ENCODE measurements around the gene CTU2.

Gene CTU2

DNA sequence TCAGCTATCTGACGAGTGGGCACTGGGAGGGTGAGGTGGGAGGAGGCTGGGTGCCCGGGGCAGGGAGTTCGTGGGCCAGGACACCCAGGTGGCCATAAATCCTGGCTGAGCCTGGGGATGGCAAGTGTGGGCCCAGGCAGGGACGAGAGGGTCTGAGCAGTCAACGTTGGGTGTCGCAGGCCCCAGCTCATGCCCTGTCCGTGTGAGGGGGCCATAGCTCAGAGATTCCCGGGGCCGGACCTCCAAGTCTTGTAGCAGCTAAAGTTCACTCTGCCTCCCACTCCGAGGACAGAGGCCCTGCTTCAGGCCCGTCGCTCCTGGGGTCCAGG is 34.4 kb downstream of the CTU2 start:
- TF ChIP-seq GATA2 (IDR thresholded peaks at IDR 0.05; ENCODE audit: low read depth, low read length) (no peak), GATA3 (IDR thresholded peaks at IDR 0.05; ENCODE audit: low read depth, low read length) (no peak)

DNA sequence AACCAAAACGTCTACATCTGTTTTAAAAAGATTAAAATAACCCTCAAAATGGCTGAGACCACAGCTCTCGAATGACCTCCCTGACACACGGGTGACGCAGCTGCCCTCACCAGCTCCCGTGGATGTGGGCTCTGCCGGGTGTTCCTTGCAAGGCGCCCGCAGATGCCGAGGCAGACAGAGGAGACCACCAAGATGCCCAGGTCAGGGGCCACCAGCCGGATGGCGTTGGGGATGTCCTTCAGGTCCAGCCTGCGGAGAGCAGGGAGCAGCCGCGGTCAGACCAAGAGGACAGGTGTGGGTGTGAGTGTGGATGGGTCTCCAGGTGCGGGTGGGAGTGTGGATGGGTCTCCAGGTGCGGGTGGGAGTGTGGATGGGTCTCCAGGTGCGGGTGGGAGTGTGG is 35.1 kb downstream of the CTU2 start:
- TF ChIP-seq GATA2 (IDR thresholded peaks at IDR 0.05; ENCODE audit: low read depth, low read length) (no peak), GATA3 (IDR thresholded peaks at IDR 0.05; ENCODE audit: low read depth, low read length) (no peak)

DNA sequence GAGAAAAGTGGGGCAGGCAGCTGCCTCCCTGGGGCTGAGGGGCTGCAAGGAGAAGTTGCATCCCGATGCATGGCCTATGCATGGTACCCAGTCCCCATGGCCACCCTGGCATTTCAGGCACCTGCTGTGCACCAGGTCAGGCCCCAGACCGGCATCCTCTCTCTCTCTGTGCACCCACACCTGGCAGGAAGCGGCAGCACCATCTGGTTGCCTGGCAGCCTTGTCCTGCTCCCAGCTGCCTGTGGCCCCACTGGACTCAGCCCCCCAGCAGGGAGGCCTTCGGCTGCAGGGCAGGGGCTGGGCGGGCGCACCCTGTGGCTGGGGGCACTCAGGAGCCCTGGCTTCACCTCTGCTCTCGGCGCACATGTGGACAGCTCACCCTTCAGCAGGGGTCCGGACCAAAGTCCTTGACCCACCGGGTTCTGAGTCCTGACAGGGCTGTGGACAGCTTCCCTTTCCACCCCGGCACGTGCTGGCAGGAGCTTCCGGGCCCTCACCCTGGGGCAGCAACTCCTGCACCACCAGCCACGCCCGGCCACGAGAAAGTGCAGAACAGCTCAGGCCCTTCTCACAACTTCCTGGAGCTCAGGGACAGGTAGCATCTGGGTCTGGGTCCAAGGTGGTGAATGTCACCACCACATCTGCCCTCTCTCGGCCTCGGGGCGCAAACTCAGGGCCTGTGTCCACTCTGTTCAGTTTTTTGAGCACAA is 36.7 kb downstream of the CTU2 start:
- TF ChIP-seq GATA2 (IDR thresholded peaks at IDR 0.05; ENCODE audit: low read depth, low read length) (no peak), GATA3 (IDR thresholded peaks at IDR 0.05; ENCODE audit: low read depth, low read length) (no peak)

DNA sequence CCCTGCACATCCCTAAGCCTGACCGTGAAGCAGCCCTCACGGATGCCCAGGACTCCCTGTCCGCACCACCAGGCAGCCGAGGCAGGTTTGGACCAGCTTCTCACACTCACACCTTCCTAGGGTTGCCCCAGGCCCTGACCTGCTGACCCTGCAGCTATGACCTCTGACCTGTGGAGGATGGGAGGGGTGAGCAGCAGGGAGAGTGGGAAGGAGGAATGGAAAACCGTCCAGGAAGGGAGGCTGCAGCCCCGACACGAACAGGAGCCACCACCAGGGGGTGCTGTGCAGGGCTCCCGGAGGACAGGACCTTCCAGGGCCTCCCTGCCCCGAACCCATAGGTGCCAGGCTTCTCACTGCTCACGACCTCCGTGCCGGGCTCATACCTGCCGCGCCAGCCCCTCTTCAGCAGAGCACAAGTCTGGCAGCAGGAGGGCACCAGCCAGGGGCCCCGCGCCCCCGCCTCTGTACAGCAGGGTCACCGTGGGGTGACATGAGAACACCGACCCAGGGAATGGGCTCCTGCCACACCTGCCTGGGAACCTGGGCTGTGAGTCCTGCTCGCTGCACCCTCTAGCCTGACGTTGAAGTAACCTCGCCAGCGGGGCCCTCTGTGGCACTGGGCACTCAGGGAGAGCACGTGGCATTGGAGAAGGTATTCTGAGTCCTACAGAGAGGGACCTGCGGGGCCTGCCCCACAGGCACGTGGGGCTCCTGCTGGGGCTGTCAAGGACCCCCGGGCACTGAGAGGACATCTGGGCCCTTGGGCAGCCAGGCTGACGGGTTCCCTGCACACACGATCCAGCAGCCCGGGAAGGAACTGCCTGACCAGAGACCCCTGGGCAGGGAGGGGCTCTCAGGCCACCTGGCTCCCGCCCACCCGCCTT is 37.6 kb downstream of the CTU2 start:
- no peak for TF ChIP-seq GATA3 (IDR thresholded peaks at IDR 0.05; ENCODE audit: low read depth, low read length)
- TF ChIP-seq GATA2 (IDR thresholded peaks at IDR 0.05; ENCODE audit: low read depth, low read length), result no peak

DNA sequence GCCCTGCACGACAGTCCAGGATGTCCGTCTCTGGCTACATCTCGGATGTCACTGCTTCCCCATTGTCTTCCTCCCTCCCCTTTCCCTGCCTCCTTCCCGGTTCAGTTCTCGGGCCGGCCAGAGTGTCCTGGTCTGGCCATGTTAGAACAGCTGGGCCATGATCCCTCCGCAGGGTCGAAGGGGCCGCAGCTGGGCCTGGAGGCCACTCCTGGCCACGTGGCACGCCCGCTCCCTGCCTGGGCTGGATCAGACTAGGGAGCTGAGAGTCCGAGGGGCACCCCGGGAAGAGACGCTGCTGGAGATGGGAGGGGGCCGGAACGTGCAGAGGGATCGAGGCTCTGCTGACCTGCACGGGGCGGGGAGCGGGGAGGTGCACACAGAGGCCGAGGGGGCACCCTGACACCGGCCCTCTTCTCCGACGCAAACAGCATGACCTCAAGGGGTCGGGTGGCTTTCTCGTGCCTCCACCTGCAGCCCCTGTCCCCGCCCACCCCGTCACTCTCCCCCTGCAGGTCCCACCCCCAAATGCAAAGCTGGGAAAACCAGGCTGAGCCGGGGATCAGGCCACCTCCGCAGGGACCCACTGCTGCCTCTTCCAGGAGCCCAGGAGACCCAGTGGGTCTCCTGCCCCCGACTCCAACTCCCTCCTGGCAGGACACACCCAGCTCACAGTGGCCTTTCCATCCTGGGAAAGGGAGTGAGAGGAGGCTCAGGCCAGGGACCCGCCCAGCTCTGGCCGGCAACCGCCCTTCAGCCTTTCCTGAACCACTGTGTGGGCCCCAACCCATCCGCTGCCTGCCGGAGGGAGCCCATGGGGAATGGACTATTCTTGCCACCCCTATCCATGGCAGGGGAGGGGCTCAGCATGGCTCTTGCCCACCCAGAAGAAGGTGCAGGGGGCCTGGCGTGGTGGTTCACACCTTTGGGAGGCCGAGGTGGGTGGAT is 38.5 kb downstream of the CTU2 start:
- TF ChIP-seq GATA2 (IDR thresholded peaks at IDR 0.05; ENCODE audit: low read depth, low read length) (no peak), GATA3 (IDR thresholded peaks at IDR 0.05; ENCODE audit: low read depth, low read length) (no peak)

DNA sequence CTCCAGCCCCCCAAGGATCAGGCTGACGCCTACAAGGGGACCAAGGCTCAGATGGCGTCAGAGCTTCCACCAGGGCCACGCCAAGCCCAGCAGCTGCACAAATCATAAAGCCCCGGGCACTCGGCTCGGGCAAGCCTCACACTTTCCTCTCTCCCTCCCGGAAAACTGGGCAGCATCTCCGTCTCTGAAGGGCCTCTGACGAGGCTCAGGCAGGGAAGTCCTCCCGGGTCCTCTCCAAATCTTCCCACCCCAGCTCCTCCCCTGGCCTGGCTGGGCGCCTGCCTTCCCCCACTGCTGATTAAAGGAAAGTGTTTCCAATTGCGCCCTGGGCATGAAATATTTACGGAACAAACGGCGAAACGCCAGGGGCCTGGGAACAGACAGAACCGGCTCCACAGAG is 40.2 kb downstream of the CTU2 start:
- TF ChIP-seq GATA2 (IDR thresholded peaks at IDR 0.05; ENCODE audit: low read depth, low read length) (no peak), GATA3 (IDR thresholded peaks at IDR 0.05; ENCODE audit: low read depth, low read length) (no peak)

DNA sequence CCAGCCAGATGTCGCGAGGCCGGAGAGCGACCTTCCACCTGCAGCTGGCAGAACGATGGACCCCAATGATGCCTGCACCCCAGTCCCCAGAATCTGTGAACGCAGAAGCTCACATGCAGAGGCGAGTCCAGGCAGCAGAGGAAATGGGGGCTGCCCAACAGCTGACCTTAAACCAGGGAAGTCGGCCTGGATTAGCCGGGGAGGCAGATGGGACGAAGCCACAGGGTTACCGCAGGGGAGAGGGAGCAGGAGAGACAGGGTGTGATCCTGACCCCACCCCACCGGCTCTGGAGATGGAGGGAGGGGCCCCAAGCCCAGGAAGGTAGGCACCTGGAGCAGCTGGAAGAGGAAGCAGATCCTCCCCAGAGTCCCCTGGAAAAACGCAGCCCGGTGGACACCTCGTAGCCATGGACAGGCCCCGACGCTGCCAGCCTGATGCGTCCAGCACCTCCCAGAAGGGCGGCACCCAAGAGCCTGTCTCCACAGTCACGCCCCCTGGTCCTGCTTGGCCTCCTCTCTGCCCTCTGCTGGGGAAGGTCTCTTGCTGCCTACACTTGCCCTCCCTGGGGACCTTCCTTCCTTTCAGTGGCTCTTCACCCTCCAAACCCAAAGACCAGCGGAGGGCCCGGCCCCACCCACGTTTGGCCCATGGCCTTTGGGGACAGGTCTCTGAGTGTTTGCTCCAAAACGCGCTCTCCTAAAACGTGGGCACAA is 41.4 kb downstream of the CTU2 start:
- no peak for TF ChIP-seq GATA2 (IDR thresholded peaks at IDR 0.05; ENCODE audit: low read depth, low read length)
- TF ChIP-seq GATA3 (IDR thresholded peaks at IDR 0.05; ENCODE audit: low read depth, low read length), result no peak

DNA sequence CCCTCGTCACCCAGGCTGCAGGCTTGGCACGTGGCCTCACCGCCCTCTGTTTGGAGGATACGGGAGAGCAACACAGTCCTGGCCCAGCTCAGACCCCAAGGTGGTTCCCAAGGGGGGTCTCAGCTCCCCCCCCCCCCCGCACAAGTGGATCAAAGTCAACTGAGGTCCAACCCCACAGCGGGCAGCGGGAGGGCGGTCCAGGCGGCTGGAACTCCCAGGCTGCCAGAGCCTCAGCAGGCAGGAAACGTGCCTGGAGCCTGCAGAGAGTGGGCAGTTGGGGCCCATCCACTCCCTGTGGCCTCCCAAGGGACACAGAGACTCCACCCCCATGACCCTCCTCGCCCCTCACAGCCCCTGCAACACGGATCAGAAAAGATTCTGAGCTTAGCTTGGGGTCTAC is 42.1 kb downstream of the CTU2 start:
- TF ChIP-seq GATA3 (IDR thresholded peaks at IDR 0.05; ENCODE audit: low read depth, low read length) (no peak), GATA2 (IDR thresholded peaks at IDR 0.05; ENCODE audit: low read depth, low read length) (no peak)

DNA sequence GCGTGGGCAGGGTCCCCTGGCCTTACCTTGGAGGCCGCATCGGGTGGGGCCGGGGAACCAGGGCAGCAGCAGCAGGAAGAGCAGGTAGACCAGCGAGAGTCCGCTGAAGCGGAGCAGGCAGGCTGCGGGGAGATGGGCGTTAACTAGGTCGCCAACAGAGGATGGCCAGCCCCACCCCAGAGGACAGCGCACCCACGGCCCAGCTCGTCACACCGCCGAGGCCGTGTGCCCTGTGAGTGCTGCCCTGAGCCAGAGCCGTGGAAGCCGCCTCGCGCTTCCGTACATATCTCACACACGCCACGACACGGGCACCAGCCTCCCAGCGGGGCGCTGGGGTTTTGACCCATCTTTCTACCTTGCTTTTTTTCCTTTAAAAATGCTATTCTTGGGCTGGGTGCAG is 43.1 kb downstream of the CTU2 start:
- TF ChIP-seq GATA2 (IDR thresholded peaks at IDR 0.05; ENCODE audit: low read depth, low read length), result no peak

DNA sequence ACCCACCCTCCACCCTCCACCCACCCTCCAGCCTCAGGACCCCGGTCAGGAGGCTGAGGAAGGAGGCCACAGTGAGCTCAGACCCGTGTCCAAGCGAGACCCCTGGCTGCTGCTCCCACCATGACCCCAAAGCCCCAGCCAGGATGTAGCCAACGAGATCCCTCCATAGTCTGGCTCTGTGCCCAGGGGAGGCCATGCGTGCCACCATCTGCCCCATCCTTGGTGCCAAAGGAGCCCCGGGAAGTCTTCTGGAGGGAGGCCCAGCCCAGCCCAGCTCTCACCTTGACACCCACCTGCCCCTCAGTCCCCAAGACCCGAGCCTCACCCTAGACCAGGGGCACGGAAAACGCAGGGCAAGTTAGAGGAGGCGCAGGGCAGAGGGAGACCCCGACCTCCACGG is 44.6 kb downstream of the CTU2 start:
- no peak for TF ChIP-seq GATA2 (IDR thresholded peaks at IDR 0.05; ENCODE audit: low read depth, low read length)
- TF ChIP-seq GATA3 (IDR thresholded peaks at IDR 0.05; ENCODE audit: low read depth, low read length), result no peak

DNA sequence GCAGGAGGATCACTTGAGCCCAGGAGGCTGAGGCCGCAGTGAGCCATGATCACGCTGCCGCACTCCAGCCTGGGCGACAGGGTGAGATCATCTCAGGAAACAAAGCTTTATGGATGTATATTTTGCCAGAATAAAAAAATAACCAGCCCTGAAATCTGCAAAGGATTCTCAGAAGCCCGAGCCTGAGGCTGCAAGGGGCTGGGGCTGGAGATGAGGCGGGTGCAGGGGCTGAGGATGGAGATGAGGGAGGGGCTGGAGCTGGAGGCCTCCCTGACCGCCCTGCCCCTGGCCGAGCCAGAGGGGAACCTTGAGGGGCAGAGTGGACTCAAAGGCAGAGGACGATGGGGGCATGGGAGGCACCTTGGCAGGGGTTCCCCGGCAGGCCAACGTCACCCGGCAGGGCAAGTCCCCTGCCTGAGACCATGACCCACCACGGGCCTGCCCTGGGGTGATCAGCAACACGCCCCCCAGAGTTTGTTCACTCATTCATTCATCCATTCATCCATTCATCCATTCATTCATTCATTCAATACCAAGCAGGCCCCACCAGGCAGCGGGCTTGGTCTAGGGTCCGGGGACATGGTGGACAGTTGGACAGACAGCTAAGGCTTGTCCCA is 46.2 kb downstream of the CTU2 start:
- TF ChIP-seq GATA3 (IDR thresholded peaks at IDR 0.05; ENCODE audit: low read depth, low read length), result no peak
- no peak for TF ChIP-seq GATA2 (IDR thresholded peaks at IDR 0.05; ENCODE audit: low read depth, low read length)

DNA sequence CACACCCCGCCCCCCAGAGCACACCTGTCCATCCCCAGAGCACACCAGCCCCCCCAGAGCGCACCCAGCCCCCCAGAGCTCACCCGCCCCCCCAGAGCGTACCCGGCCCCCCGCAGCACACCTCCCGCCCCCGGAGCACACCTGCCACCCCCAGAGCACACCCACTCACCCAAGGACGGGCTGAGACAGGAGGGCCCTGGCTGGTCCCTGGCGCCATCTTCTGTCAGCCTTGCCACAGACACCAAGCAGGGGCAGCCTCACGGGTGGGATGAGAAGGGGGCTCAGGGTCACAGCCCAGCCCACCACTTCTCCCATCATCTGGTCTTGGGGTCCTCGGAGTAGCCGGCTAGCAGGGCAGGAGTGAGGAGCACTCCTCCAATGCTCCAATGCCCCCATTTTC is 46.9 kb downstream of the CTU2 start:
- TF ChIP-seq GATA3 (IDR thresholded peaks at IDR 0.05; ENCODE audit: low read depth, low read length), result no peak
- no peak for TF ChIP-seq GATA2 (IDR thresholded peaks at IDR 0.05; ENCODE audit: low read depth, low read length)

DNA sequence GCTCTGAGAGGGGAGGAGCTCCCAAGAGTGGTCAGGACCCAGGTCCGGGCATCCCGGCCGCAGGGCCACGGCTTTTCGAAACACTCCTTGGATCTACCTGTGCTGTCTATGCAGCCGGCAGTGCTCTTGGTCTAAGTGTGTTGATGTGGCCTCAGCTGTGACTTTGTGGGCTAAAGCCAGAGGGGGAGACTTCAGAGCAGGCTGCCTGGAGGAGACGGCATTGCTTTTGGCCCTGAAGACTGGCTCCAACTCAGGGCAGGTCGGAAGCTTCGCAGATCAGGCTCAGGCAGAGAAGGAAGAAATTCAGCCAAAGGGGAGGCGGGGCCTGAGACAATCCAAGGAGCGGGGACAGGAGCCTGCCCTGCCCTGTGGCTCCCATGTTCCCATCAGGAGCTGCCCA is 47.3 kb downstream of the CTU2 start:
- no peak for TF ChIP-seq GATA2 (IDR thresholded peaks at IDR 0.05; ENCODE audit: low read depth, low read length)
- TF ChIP-seq GATA3 (IDR thresholded peaks at IDR 0.05; ENCODE audit: low read depth, low read length), result no peak

Measured in SH-SY5Y (cell line).